HepG2 (cell line): ENCODE data around the gene PYCR2. TPM values are rescaled to one million over a fixed set of nuclear protein-coding genes. Genes with fewer than 3 reads are reported as not detected.

Experiments
- CCDC6 ChIP-seq: sonication (generic); formaldehyde crosslinking; IDR thresholded peaks from 2 replicates; pipeline ENCODE4 v1.8.1; 2022; ENCODE audit warnings: mild to moderate bottlenecking, missing genetic modification reagents, moderate library complexity
- CHD4 ChIP-seq: fragments of 200-600 bp; sonication (generic); IDR thresholded peaks from 2 replicates; pipeline ENCODE4 v1.7.0; 2017; ENCODE audit warnings: mild to moderate bottlenecking, low read length, borderline replicate concordance
- EHMT2 ChIP-seq: fragments of 200-600 bp; sonication (generic); IDR thresholded peaks from 2 replicates; pipeline ENCODE4 v1.7.0; 2017; ENCODE audit warnings: antibody characterized with exemption, low read depth, low read length, borderline replicate concordance
- FOXJ3 ChIP-seq: sonication (generic); formaldehyde crosslinking; IDR thresholded peaks from 2 replicates; pipeline ENCODE4 v1.4.0; 2020; ENCODE audit warnings: missing genetic modification reagents, mild to moderate bottlenecking, borderline replicate concordance
- KDM2A ChIP-seq: sonication (generic); formaldehyde crosslinking; IDR thresholded peaks from 2 replicates; pipeline ENCODE4 v1.4.0; 2020; ENCODE audit warnings: low read depth, missing genetic modification reagents, borderline replicate concordance
- MTF1 ChIP-seq: sonication (generic); formaldehyde crosslinking; IDR thresholded peaks from 2 replicates; pipeline ENCODE4 v1.5.0; 2020; ENCODE audit warnings: missing genetic modification reagents
- TMF1 ChIP-seq: sonication (generic); formaldehyde crosslinking; IDR thresholded peaks from 2 replicates; pipeline ENCODE4 v1.8.1; 2022; ENCODE audit warnings: low read depth, missing genetic modification reagents
- ZNF337 ChIP-seq: sonication (generic); formaldehyde crosslinking; IDR thresholded peaks from 2 replicates; pipeline ENCODE4 v1.5.1; 2020; ENCODE audit warnings: missing genetic modification reagents, low read depth, mild to moderate bottlenecking, borderline replicate concordance
- ZNF430 ChIP-seq: sonication (generic); formaldehyde crosslinking; IDR thresholded peaks from 2 replicates; pipeline ENCODE4 v1.9.0; 2021; ENCODE audit warnings: mild to moderate bottlenecking, missing genetic modification reagents
- ZNF772 ChIP-seq: sonication (generic); formaldehyde crosslinking; IDR thresholded peaks from 2 replicates; pipeline ENCODE4 v1.5.0; 2020; ENCODE audit warnings: mild to moderate bottlenecking, missing genetic modification reagents
- polyA plus RNA-seq, 8 experiments: library from polyadenylated mRNA; depleted of rRNA in 3 of 8; stranded (reverse) in 7 of 8; unstranded in 1 of 8; fragments of >200 nt; fragmentation: Illumina TruSeq in 4 of 8; extraction: Trizol in 4 of 8; gene quantifications; 2 replicates each; pipeline versions ENCODE4 v1.2.1 to v1.2.3, GENCODE V29; 2011 to 2016; ENCODE audit warnings: low read depth in 4 of 8, missing spikeins in 1 of 8, mixed read lengths in 1 of 8; ENCODE audit not compliant: insufficient read depth in 1 of 8
- total RNA-seq, 5 experiments: library from RNA; depleted of rRNA; stranded (reverse); fragments of >200 nt; fragmentation: Illumina TruSeq; extraction: Trizol; gene quantifications; 2 replicates each; pipeline ENCODE4 v1.2.3, GENCODE V29; 2016; ENCODE audit warnings: low read depth in 1 of 5
- TF ChIP-seq, protein P1 (sequence below): sonication (generic); formaldehyde crosslinking; IDR thresholded peaks from 2 replicates; pipeline ENCODE4 v1.5.0; 2020; ENCODE audit warnings: mild to moderate bottlenecking, missing genetic modification reagents, borderline replicate concordance
- TF ChIP-seq, protein P2 (sequence below): sonication (generic); formaldehyde crosslinking; IDR thresholded peaks from 2 replicates; pipeline ENCODE4 v1.4.0; 2020; ENCODE audit warnings: missing genetic modification reagents, borderline replicate concordance

Gene PYCR2
- total and polyA plus RNA-seq, 2 of the 13 experiments (the other 11 are each of a cell fraction or from before 2014, with no cell fraction given), result 47.2 to 47.8 TPM

DNA sequence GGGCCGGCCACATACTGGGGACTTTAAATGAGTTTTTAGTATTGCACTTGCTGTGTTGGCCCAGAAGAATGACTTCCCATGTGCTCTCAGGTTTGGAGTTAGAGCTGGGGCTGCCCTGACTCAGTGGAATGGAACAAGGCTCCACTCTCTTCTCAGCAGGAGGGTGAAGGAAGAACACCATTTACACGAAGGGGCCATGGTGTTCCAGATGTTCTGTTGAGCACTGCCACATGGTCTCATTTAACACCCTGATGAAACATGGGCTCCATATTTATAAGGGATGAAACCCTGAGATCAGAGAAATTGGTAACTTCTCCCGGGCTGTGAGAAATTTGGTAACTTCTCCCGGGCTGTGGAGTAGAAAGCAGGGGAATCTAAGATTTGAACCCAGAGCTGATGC, 5.8 kb downstream of the PYCR2 start (continued):
- TF ChIP-seq, protein P1, sequence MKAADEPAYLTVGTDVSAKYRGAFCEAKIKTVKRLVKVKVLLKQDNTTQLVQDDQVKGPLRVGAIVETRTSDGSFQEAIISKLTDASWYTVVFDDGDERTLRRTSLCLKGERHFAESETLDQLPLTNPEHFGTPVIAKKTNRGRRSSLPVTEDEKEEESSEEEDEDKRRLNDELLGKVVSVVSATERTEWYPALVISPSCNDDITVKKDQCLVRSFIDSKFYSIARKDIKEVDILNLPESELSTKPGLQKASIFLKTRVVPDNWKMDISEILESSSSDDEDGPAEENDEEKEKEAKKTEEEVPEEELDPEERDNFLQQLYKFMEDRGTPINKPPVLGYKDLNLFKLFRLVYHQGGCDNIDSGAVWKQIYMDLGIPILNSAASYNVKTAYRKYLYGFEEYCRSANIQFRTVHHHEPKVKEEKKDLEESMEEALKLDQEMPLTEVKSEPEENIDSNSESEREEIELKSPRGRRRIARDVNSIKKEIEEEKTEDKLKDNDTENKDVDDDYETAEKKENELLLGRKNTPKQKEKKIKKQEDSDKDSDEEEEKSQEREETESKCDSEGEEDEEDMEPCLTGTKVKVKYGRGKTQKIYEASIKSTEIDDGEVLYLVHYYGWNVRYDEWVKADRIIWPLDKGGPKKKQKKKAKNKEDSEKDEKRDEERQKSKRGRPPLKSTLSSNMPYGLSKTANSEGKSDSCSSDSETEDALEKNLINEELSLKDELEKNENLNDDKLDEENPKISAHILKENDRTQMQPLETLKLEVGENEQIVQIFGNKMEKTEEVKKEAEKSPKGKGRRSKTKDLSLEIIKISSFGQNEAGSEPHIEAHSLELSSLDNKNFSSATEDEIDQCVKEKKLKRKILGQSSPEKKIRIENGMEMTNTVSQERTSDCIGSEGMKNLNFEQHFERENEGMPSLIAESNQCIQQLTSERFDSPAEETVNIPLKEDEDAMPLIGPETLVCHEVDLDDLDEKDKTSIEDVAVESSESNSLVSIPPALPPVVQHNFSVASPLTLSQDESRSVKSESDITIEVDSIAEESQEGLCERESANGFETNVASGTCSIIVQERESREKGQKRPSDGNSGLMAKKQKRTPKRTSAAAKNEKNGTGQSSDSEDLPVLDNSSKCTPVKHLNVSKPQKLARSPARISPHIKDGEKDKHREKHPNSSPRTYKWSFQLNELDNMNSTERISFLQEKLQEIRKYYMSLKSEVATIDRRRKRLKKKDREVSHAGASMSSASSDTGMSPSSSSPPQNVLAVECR (CRISPR knock-in tag), result no peak
- TF ChIP-seq FOXJ3 (CRISPR knock-in tag), result no peak
- TF ChIP-seq CHD4, result no peak
- TF ChIP-seq CCDC6, result no peak
- TF ChIP-seq TMF1 (CRISPR knock-in tag), result no peak
- TF ChIP-seq KDM2A (CRISPR knock-in tag), result no peak
- no peak for TF ChIP-seq ZNF337 (CRISPR knock-in tag)
- no peak for TF ChIP-seq EHMT2
- TF ChIP-seq ZNF430, result no peak
- no peak for TF ChIP-seq MTF1 (CRISPR knock-in tag)
- TF ChIP-seq ZNF772 (CRISPR knock-in tag), result no peak
- TF ChIP-seq, protein P2, sequence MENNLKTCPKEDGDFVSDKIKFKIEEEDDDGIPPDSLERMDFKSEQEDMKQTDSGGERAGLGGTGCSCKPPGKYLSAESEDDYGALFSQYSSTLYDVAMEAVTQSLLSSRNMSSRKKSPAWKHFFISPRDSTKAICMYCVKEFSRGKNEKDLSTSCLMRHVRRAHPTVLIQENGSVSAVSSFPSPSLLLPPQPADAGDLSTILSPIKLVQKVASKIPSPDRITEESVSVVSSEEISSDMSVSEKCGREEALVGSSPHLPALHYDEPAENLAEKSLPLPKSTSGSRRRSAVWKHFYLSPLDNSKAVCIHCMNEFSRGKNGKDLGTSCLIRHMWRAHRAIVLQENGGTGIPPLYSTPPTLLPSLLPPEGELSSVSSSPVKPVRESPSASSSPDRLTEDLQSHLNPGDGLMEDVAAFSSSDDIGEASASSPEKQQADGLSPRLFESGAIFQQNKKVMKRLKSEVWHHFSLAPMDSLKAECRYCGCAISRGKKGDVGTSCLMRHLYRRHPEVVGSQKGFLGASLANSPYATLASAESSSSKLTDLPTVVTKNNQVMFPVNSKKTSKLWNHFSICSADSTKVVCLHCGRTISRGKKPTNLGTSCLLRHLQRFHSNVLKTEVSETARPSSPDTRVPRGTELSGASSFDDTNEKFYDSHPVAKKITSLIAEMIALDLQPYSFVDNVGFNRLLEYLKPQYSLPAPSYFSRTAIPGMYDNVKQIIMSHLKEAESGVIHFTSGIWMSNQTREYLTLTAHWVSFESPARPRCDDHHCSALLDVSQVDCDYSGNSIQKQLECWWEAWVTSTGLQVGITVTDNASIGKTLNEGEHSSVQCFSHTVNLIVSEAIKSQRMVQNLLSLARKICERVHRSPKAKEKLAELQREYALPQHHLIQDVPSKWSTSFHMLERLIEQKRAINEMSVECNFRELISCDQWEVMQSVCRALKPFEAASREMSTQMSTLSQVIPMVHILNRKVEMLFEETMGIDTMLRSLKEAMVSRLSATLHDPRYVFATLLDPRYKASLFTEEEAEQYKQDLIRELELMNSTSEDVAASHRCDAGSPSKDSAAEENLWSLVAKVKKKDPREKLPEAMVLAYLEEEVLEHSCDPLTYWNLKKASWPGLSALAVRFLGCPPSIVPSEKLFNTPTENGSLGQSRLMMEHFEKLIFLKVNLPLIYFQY (CRISPR knock-in tag), result no peak
